ENCODE data around the gene CHKA. TPM values are rescaled to one million over a fixed set of nuclear protein-coding genes. Genes with fewer than 3 reads are reported as not detected.
A peak's percentile ranks its signal among the peaks of the same experiment; 100 is the strongest.

CHKA gene
- total and polyA plus RNA-seq, 9 of the 15 experiments (the other 6 are each of a cell fraction or from before 2014, with no cell fraction given) = 3.6 to 37.0 (median 30.2) TPM

- TF ChIP-seq HMGXB4 (CRISPR knock-in tag; IDR thresholded peaks at IDR 0.05) (no peak; the same call in 1 of the 2 replicates), CC2D1A (IDR thresholded peaks at IDR 0.05) (peak; percentile 34; the same call in 1 of the 2 replicates), ZNF766 (CRISPR knock-in tag; conservative IDR thresholded peaks at IDR 0.05) (peak; percentile 79), SMARCC2 (IDR thresholded peaks at IDR 0.05; ENCODE audit: low read depth) (0 out of 2 replicates have a peak, but pooled peaks have one; percentile 27), NR2C2 (CRISPR knock-in tag; IDR thresholded peaks at IDR 0.05) (peak; percentile 79), NR2C2 (tag; IDR thresholded peaks at IDR 0.05) (peak; percentile 78), EGR1 (conservative IDR thresholded peaks at IDR 0.05) (peak; percentile 43; the same call in 1 of the 2 replicates), NR2C1 (IDR thresholded peaks at IDR 0.05) (peak; percentile 63), NR2C1 (tag; IDR thresholded peaks at IDR 0.05) (peak; percentile 36), ARID4B (CRISPR knock-in tag; IDR thresholded peaks at IDR 0.05) (peak; percentile 57; the same call in 1 of the 2 replicates), POLR2H (tag; IDR thresholded peaks at IDR 0.05; ENCODE audit: low read depth) (no peak), KDM5B (IDR thresholded peaks at IDR 0.05; ENCODE audit: insufficient replicate concordance, low read depth, low read length) (peak; percentile 37), L3MBTL2 (IDR thresholded peaks at IDR 0.05) (peak; percentile 81), RAD21 (CRISPR knock-in tag; conservative IDR thresholded peaks at IDR 0.05 in 1 of 2, IDR thresholded peaks at IDR 0.05 in 1 of 2) (0 out of 4 replicates have a peak, but pooled peaks of 1 of the 2 experiments have one; percentile 1)
- TF ChIP-seq, protein P1, sequence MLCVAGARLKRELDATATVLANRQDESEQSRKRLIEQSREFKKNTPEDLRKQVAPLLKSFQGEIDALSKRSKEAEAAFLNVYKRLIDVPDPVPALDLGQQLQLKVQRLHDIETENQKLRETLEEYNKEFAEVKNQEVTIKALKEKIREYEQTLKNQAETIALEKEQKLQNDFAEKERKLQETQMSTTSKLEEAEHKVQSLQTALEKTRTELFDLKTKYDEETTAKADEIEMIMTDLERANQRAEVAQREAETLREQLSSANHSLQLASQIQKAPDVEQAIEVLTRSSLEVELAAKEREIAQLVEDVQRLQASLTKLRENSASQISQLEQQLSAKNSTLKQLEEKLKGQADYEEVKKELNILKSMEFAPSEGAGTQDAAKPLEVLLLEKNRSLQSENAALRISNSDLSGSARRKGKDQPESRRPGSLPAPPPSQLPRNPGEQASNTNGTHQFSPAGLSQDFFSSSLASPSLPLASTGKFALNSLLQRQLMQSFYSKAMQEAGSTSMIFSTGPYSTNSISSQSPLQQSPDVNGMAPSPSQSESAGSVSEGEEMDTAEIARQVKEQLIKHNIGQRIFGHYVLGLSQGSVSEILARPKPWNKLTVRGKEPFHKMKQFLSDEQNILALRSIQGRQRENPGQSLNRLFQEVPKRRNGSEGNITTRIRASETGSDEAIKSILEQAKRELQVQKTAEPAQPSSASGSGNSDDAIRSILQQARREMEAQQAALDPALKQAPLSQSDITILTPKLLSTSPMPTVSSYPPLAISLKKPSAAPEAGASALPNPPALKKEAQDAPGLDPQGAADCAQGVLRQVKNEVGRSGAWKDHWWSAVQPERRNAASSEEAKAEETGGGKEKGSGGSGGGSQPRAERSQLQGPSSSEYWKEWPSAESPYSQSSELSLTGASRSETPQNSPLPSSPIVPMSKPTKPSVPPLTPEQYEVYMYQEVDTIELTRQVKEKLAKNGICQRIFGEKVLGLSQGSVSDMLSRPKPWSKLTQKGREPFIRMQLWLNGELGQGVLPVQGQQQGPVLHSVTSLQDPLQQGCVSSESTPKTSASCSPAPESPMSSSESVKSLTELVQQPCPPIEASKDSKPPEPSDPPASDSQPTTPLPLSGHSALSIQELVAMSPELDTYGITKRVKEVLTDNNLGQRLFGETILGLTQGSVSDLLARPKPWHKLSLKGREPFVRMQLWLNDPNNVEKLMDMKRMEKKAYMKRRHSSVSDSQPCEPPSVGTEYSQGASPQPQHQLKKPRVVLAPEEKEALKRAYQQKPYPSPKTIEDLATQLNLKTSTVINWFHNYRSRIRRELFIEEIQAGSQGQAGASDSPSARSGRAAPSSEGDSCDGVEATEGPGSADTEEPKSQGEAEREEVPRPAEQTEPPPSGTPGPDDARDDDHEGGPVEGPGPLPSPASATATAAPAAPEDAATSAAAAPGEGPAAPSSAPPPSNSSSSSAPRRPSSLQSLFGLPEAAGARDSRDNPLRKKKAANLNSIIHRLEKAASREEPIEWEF (CRISPR knock-in tag; IDR thresholded peaks at IDR 0.05) = no peak
These were observed 77.6 kb downstream of the CHKA start (continued) for GRCh38 chr11:68043349-68044144.
